ENCODE results near the gene TDP1. TPM values are rescaled to one million over a fixed set of nuclear protein-coding genes. Genes with fewer than 3 reads are reported as not detected.

Gene TDP1
- total RNA-seq, 2 experiments from 2014 or later, result 79.1 to 86.7 TPM

- no peak for ATAC-seq (ENCODE audit: low read depth)
Measured at GRCh38 chr14:89921346-89921745, 34.4 kb upstream of the TDP1 start.

DNA sequence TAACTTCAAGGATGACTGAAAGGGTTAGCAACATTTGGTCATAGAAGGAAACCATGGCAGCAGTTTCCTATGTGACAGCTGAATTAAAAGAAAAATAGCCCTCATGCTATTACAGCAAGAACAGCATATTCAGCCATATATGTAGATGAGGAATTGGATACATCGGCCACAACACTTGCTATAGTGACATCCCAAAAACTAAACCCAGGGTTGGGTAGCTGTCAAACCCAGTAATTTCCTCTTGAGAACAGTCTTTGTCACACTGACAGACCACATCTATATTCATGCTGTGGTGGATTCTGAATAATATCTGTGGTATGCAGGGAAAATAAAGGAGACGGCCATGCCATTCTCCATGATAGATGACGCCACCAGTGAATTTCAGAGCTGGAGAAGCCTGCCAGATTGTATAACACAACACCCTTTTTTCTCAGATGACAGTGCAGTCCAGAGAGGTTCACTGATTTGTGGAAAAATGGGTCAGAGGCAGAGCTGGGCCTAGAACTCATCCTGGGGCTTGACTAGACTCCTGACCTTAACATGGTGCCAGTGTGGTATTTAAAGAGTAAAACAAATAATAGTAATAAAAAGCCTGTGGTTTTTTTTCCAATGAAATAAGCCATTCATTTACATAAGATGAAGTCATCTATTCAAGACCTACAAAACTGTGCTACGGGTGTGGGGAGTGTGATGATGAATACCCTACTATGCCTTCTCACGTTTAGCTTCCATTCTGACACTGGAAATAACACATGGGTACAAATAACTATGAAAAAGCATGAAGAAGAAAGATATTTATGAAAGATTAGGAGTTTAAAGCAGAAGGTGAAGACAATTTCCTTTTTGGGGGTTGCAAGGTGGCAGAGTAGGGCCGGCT lies 33.5 kb upstream of the TDP1 start:
- H3K36me3 Mint-ChIP-seq, result peaks cover 9% of the 10 kb centered on the region
- H3K27me3 Mint-ChIP-seq, result no peaks in the 10 kb centered on the region
- H3K4me1 Mint-ChIP-seq, result no peaks in the 10 kb centered on the region
- DNase-seq (no peak), ATAC-seq (ENCODE audit: low read depth) (no peak)
- no peak overlapping the region for H3K4me3 Mint-ChIP-seq
- POLR2A ChIA-PET, result no interaction called here
- H3K27ac Mint-ChIP-seq, result no peak overlapping the region
- H3K9me3 Mint-ChIP-seq, result no peaks in the 10 kb centered on the region

More at GRCh38 chr14:89921346-89921745, 34.4 kb upstream of the TDP1 start:
- peaks cover 9% of the 10 kb centered on the region for H3K36me3 Mint-ChIP-seq
- H3K4me1 Mint-ChIP-seq, result no peaks in the 10 kb centered on the region
- POLR2A ChIA-PET, result no interaction called here
- no peak for DNase-seq
- H3K9me3 Mint-ChIP-seq, result no peaks in the 10 kb centered on the region
- H3K4me3 Mint-ChIP-seq, result no peak overlapping the region
- no peak overlapping the region for H3K27ac Mint-ChIP-seq
- peaks cover 2% of the 10 kb centered on the region for H3K27me3 Mint-ChIP-seq

DNA sequence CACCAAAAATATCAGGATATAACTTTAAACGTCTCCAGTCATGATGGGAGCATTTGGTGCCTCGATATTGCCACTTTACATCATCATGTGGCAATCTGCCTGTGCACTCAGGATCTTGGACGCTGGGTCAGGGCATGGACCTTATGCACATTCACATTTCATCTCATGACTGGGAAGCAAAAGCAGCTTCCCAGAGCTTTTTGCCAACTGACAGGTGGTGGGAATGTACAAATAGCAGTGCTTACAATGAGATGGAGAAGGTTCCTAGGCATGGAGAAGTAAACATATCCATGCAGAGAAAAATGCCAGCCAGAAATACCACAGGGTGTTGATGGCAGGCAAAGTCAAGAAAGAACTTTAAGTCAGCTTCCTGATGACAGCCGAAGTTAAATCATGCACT lies 31.5 kb upstream of the TDP1 start:
- H3K4me1 Mint-ChIP-seq, result no peaks in the 10 kb centered on the region
- H3K4me3 Mint-ChIP-seq, result no peak overlapping the region
- DNase-seq, result no peak
- no peaks in the 10 kb centered on the region for H3K9me3 Mint-ChIP-seq
- H3K27me3 Mint-ChIP-seq, result no peaks in the 10 kb centered on the region
- H3K36me3 Mint-ChIP-seq, result peaks cover 8% of the 10 kb centered on the region
- no peak overlapping the region for H3K27ac Mint-ChIP-seq
- POLR2A ChIA-PET, result no interaction called here
- ATAC-seq (ENCODE audit: low read depth), result no peak

DNA sequence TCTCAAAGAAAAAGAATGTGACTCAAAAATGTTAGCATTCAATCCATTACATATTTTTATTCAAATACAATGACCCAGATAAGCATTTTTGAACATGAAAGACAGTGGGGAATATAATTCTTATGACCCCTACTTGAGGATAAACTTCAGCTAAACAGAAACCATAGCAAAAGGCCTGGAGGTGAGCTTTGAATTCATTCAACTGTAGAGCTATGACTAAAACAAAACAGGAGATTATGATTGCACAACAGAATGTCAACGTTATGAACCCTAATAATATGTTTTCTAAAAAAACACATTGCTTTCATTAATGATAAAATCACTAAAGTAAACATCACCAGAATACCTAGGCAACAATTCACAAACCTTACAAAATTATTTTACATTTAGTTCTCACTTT lies 29.0 kb upstream of the TDP1 start:
- DNase-seq (no peak), ATAC-seq (ENCODE audit: low read depth) (no peak)
- Mint-ChIP-seq H3K36me3 (peaks cover 11% of the 10 kb centered on the region), H3K9me3 (no peaks in the 10 kb centered on the region), H3K4me3 (no peak overlapping the region), H3K27ac (no peak overlapping the region), H3K27me3 (no peaks in the 10 kb centered on the region), H3K4me1 (no peaks in the 10 kb centered on the region)
- POLR2A ChIA-PET, result no interaction called here

DNA sequence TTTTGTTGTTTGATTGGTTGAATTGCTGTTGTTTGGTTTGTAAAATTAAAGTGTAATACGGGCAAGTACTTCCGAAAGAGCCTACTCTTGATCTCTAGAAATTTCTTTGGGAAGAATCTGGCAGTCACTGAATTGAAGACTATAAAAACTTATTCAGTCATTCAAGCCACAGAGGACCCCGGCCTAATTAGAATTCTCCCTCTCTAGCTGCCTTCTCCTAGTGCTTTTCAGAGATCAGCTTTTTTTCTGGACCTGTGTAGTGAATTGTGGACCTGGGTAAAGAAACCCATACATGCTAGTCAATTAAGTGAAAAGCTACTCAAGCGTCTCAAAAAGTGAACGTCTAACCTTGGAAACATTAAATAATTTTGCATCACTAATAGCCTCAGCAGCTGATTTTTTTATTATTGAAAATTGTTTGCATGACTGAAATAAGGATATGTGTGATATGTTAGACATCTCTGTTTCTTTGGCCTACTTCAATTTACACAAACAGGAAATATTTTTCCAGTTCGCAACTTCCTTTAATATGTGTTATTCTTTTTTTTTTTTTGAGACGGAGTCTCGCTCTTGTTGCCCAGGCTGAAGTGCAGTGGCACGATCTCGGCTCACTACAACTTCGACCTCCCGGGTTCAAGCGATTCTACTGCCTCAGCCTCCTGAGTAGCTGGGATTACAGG lies 28.4 kb upstream of the TDP1 start:
- POLR2A ChIA-PET, result interaction anchor here (0.7 kb wide), 1 partner anchor 297 kb away, joined by 3 read pairs; no protein-coding TSS in a partner anchor
- no peaks in the 10 kb centered on the region for H3K27me3 Mint-ChIP-seq
- H3K27ac Mint-ChIP-seq, result no peak overlapping the region
- peaks cover 11% of the 10 kb centered on the region for H3K36me3 Mint-ChIP-seq
- H3K4me1 Mint-ChIP-seq, result no peaks in the 10 kb centered on the region
- ATAC-seq (ENCODE audit: low read depth) (no peak), DNase-seq (no peak)
- no peaks in the 10 kb centered on the region for H3K9me3 Mint-ChIP-seq
- no peak overlapping the region for H3K4me3 Mint-ChIP-seq

- no peak for ATAC-seq (ENCODE audit: low read depth)
- Mint-ChIP-seq H3K27me3 (no peaks in the 10 kb centered on the region), H3K27ac (no peak overlapping the region), H3K4me1 (no peaks in the 10 kb centered on the region), H3K9me3 (no peaks in the 10 kb centered on the region), H3K36me3 (peaks cover 5% of the 10 kb centered on the region), H3K4me3 (no peak overlapping the region)
- DNase-seq, result no peak
- POLR2A ChIA-PET, result no interaction called here
Measured at GRCh38 chr14:89933002-89933401, 22.7 kb upstream of the TDP1 start.

DNA sequence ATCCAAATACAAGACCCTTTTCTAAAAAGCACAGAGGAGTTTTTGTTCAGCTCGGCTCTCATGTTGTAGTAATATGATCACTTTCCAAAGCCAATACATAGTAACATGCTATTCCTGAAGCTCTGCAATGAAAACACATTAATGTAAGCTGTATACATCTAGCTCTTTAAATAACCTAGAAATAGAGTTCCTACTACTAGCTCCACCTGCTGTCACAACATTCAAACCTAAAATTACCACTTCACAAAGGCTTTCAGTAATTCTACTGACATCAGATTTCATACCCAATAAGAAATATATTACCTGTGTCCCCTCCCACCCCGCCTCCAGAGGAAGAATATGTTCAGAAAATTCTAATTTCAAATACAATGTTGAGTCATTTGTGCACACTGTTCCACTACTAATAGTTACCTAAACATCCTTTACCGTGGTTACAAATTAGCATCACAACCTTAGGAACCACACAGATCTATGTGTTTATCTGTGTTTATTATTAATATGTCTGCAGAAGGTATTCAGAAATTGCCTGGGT lies 19.0 kb upstream of the TDP1 start:
- ATAC-seq (ENCODE audit: low read depth) (no peak), DNase-seq (no peak)
- Mint-ChIP-seq H3K27me3 (no peaks in the 10 kb centered on the region), H3K36me3 (no peaks in the 10 kb centered on the region), H3K27ac (no peak overlapping the region), H3K4me1 (peaks cover 3% of the 10 kb centered on the region), H3K4me3 (no peak overlapping the region), H3K9me3 (no peaks in the 10 kb centered on the region)
- POLR2A ChIA-PET, result no interaction called here

DNA sequence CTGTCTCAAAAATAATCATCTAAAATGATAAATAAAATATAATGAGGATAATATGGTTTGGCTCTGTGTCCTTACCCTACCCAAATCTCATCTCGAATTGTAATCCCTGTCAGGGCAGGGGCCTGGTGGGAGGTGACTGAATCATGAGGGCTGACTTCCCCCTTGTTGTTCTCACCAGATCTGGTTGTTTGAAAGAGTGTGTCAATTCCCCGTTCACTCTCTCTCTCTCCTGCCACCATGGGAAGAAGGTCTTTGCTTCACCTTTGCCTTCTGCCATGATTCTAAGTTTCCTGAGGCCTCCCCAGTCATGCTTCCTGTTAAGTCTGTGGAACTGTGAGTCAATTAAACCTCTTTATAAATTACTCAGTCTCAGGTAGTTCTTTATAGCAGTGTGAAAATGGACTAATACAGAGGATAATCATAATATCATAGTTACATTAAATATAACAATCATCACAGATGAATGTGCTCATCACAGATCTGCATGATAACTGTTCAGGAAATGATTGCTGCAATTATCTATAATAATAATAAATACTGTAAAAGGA lies 13.8 kb upstream of the TDP1 start:
- POLR2A ChIA-PET, result no interaction called here
- Mint-ChIP-seq H3K4me3 (no peak overlapping the region), H3K9me3 (no peaks in the 10 kb centered on the region), H3K27ac (no peak overlapping the region), H3K27me3 (no peaks in the 10 kb centered on the region), H3K36me3 (peaks cover 2% of the 10 kb centered on the region), H3K4me1 (peaks cover 5% of the 10 kb centered on the region)
- DNase-seq (no peak), ATAC-seq (ENCODE audit: low read depth) (no peak)

DNA sequence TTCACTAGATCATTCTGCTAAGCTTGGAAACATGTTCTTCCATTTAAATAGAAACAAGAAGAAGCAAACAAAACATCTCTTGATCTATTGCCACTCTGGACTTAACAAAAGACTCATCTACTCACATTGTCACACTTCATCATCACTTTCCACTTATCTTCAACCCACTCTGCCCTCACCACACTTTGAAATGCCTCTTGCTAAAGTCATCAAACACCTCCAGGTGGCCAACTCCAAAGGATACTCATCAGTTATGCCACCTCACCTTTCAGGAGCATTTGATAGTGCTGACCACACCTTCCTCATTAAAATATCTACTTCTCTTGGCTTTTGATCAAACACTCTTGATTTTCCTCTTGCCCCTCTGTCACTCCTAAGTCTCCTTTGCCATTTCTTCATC lies 8.4 kb upstream of the TDP1 start:
- H3K4me1 Mint-ChIP-seq, result peaks cover 2% of the 10 kb centered on the region
- DNase-seq (no peak), ATAC-seq (ENCODE audit: low read depth) (no peak)
- H3K4me3 Mint-ChIP-seq, result no peak overlapping the region
- no peaks in the 10 kb centered on the region for H3K27me3 Mint-ChIP-seq
- H3K27ac Mint-ChIP-seq, result no peak overlapping the region
- no peaks in the 10 kb centered on the region for H3K9me3 Mint-ChIP-seq
- POLR2A ChIA-PET, result interaction anchor here (1.1 kb wide), 1 partner anchor 9 kb away, joined by 3 read pairs; no protein-coding TSS in a partner anchor
- H3K36me3 Mint-ChIP-seq, result peaks cover 15% of the 10 kb centered on the region

DNA sequence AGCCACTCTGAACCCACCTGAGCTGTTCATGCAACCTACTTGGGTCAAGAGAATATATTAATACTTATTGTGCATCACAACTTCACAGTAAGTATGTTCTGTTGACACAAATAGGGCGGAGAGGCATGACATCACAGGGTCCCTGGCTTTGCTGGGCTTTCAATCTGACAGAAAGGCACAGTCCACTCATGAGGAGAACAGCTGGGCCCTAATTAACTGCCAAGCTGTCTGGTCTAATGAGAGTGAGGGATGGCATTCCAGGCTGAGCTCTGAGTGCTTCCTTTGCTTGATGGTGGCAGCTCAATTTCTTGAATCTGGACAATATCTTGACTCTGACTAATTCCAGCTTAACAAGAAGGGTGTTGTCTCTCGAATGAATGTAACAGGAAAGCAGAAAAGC lies 3.2 kb upstream of the TDP1 start:
- no peak for DNase-seq
- POLR2A ChIA-PET, result interaction anchor here (1.0 kb wide), 1 partner anchor 13 kb away, joined by 3 read pairs; no protein-coding TSS in a partner anchor
- no peak for ATAC-seq (ENCODE audit: low read depth)
- Mint-ChIP-seq H3K27ac (no peak overlapping the region), H3K27me3 (no peaks in the 10 kb centered on the region), H3K36me3 (peaks cover 18% of the 10 kb centered on the region), H3K9me3 (no peaks in the 10 kb centered on the region), H3K4me3 (no peak overlapping the region), H3K4me1 (peaks cover 16% of the 10 kb centered on the region)

GRCh38 chr14:89953602-89954001 lies 2.1 kb upstream of the TDP1 start:
- H3K9me3 Mint-ChIP-seq, result no peaks in the 10 kb centered on the region
- H3K4me3 Mint-ChIP-seq, result peak overlapping the region; percentile 94
- no peak overlapping the region for H3K27ac Mint-ChIP-seq
- H3K27me3 Mint-ChIP-seq, result no peaks in the 10 kb centered on the region
- POLR2A ChIA-PET, result interaction anchor here (3.0 kb wide), 1 partner anchor 429 kb away, joined by 13 read pairs; no protein-coding TSS in a partner anchor
- ATAC-seq (ENCODE audit: low read depth) (no peak), DNase-seq (no peak)
- H3K4me1 Mint-ChIP-seq, result peaks cover 23% of the 10 kb centered on the region
- peaks cover 23% of the 10 kb centered on the region for H3K36me3 Mint-ChIP-seq

DNA sequence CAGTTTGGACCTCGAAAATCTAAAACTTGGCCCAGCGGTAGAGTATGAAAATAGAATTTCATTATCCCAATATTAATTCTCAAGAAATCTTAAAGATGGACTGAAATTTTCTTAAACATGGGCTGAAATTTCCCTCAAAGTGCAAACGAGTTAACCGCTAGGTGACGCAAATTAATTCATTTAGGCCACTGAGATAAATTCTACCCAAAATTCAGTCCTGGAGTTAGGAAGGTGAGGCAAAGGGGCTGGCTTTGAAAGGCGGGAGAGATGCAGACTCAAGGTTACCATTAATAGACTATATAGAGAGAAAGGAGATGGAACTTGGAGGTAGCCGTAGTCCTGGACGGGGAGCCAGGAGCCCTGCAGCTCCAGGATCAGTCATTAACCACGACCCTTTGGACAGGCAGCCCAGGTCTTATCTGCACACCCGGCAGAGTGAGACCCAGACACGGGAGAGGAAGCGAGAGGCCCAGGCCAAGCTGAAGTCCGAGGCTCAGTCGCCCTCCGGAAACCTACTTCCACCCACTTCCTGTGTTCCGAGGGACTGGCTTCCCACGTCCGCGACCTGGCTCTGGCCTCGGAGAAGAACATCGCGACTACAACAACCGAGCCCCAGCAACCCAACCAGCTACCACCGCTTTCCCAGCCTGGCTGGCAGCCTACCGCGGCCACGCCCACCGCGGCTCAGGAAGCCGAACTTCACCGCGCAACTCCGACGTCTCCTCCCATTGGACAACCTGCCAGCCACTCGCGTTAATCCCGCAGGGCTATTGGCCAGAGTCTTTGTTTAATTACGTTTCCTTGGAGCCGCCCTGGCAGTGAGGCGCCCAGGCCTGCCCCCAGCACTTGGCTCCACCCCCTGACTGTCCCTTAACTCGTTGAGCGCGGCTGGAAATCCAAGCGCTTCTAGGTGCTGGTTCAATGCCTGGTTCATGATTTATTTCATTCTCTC lies 1.4 kb upstream of the TDP1 start, which contains the start of gene EFCAB11:
Gene EFCAB11 (minus strand): TSS at position 661 of the 952 bp plus-strand sequence. CDS start 70 bp downstream, at position 591.
- H3K27ac Mint-ChIP-seq, result peak within 1 kb of the TSS; percentile 87
- no peaks in the 10 kb centered on the region for H3K9me3 Mint-ChIP-seq
- H3K4me1 Mint-ChIP-seq, result peaks cover 28% of the 10 kb centered on the region
- no peaks in the 10 kb centered on the region for H3K27me3 Mint-ChIP-seq
- DNase-seq, result peak; percentile 91
- POLR2A ChIA-PET, result interaction anchor here (0.7 to 3.0 kb wide), 2 partner anchors 232 to 429 kb away, joined by 3 to 13 read pairs; no protein-coding TSS in a partner anchor
- H3K36me3 Mint-ChIP-seq, result peaks cover 25% of the 10 kb centered on the region
- ATAC-seq (ENCODE audit: low read depth), result peak; percentile 82
- H3K4me3 Mint-ChIP-seq, result peak within 1 kb of the TSS; percentile 94
